Motor neuron (in vitro differentiated cells): ENCODE results near the gene PFKFB3. TPM values are rescaled to one million over a fixed set of nuclear protein-coding genes. Genes with fewer than 3 reads are reported as not detected.

ENCODE experiments used
- ATAC-seq, 8 experiments: fragments of 200-7000 bp; cut with Tn5 transposase; replicated peaks in 6 of 8; 2 replicates each; pipeline ENCODE4 v1.8.0; 2021; ENCODE audit warnings: mild to moderate bottlenecking in 8 of 8, moderate library complexity in 8 of 8
- H3K27ac ChIP-seq, 2 donors: fragments of 250-450 bp; sonication (Bioruptor Pico); 2 replicates each; pipeline ENCODE4 v1.9.0; 2021; ENCODE audit warnings: antibody characterized with exemption in 2 of 2, mild to moderate bottlenecking in 2 of 2, moderate library complexity in 1 of 2
- H3K4me1 ChIP-seq, 2 donors: fragments of 250-450 bp; sonication (Bioruptor Pico); replicated peaks in 1 of 2; 2 replicates each; pipeline ENCODE4 v1.6.1; 2021; ENCODE audit warnings: antibody characterized with exemption in 2 of 2, mild to moderate bottlenecking in 2 of 2, moderate library complexity in 1 of 2
- H3K4me3 ChIP-seq, 5 donors: fragments of 250-450 bp; sonication (Bioruptor Pico); 2 replicates each; pipeline ENCODE4 v1.9.0; 2021; ENCODE audit warnings: antibody characterized with exemption in 5 of 5, mild to moderate bottlenecking in 5 of 5, moderate library complexity in 4 of 5
- WGBS, 10 experiments: fragments of 450-650 bp; shearing (Covaris generic); methylation state at CpG; one replicate each; pipeline ENCODE4 v1.0.0; 2022; 5-methylcytosine and 5-hydroxymethylcytosine counted together
- in situ Hi-C, 9 experiments: fragments of 400-800 bp; cut with MboI; loops; one replicate each; pipeline ENCODE4 v1.15.0; 2021; ENCODE audit warnings: low sequenced_read_pairs in 9 of 9, low pct_unique_long_range_greater_than_20kb in 2 of 9; ENCODE audit not compliant: unreplicated experiment in 9 of 9
- total RNA-seq, 8 experiments: library from RNA; unstranded; fragments of 300-600 nt; gene quantifications; 2 replicates each; pipeline versions ENCODE4 v1.2.3 to v1.2.4, GENCODE V29; 2022

The PFKFB3 gene
- total RNA-seq, 8 experiments from 2014 or later, result 32.4 to 80.6 (median 46.6) TPM

GRCh38 chr10:6208799-6209235, 6.1 kb downstream of the PFKFB3 start:
- in situ Hi-C loops, result loop anchor here in 2 of 9 experiments (10.0 to 25.0 kb wide), 2 partner anchors 178 to 186 kb away; no protein-coding TSS in a partner anchor
- peak in 1 of 8 experiments; percentile 2 for ATAC-seq
- peaks cover 38 to 44% of the 10 kb centered on the region in 2 donors for H3K4me1 ChIP-seq
- 50 to 97% (median 78%) methylated on average over 2 to 6 of the region's 12 CpGs; no CpG with 5 or more reads in 3 of the 10 experiments for WGBS, 10 experiments
- H3K27ac ChIP-seq, result no peak overlapping the region
- no peak overlapping the region for H3K4me3 ChIP-seq

GRCh38 chr10:6211341-6211670, 8.6 kb downstream of the PFKFB3 start:
- 65 to 96% (median 80%) methylated on average over 1 to 6 of the region's 6 CpGs; no CpG with 5 or more reads in 3 of the 10 experiments for WGBS, 10 experiments
- peak in 3 of 8 experiments; percentile 2 to 20 (median 10) for ATAC-seq
- peaks cover 28% of the 10 kb centered on the region in 2 donors for H3K4me1 ChIP-seq
- no peak overlapping the region for H3K4me3 ChIP-seq
- peak overlapping the region in 1 of 2 donors; percentile 16 for H3K27ac ChIP-seq
- in situ Hi-C loops, result loop anchor here in 1 of 9 experiments (25.0 kb wide), 1 partner anchor 176 kb away; no protein-coding TSS in a partner anchor

- in situ Hi-C loops, result loop anchor here in 1 of 9 experiments (25.0 kb wide), 1 partner anchor 175 kb away; no protein-coding TSS in a partner anchor
- Histone ChIP-seq H3K27ac (peak overlapping the region; percentile 7 to 34), H3K4me1 (peaks cover 28% of the 10 kb centered on the region in 2 donors), H3K4me3 (no peak overlapping the region)
- peak; percentile 51 to 82 (median 74) for ATAC-seq
- 33 to 100% (median 56%) methylated on average over 1 to 14 of the region's 30 CpGs; no CpG with 5 or more reads in 4 of the 10 experiments for WGBS, 10 experiments
Measured at GRCh38 chr10:6211671-6212635, 9.2 kb downstream of the PFKFB3 start.

GRCh38 chr10:6212806-6213205, 10.1 kb downstream of the PFKFB3 start:
- WGBS, 10 experiments, result 100% methylated on average over 1 of the region's 3 CpGs; no CpG with 5 or more reads in 9 of the 10 experiments
- in situ Hi-C loops, result loop anchor here in 1 of 9 experiments (25.0 kb wide), 1 partner anchor 174 kb away; no protein-coding TSS in a partner anchor
- Histone ChIP-seq H3K4me1 (peaks cover 24 to 28% of the 10 kb centered on the region in 2 donors), H3K4me3 (no peak overlapping the region), H3K27ac (no peak overlapping the region)
- no peak for ATAC-seq

- ATAC-seq, result no peak
- no peak overlapping the region for H3K27ac ChIP-seq
- no peak overlapping the region for H3K4me3 ChIP-seq
- in situ Hi-C loops, result loop anchor here in 1 of 9 experiments (25.0 kb wide), 1 partner anchor 174 kb away; no protein-coding TSS in a partner anchor
- 97 to 100% (median 100%) methylated on average over 1 to 7 of the region's 17 CpGs; no CpG with 5 or more reads in 5 of the 10 experiments for WGBS, 10 experiments
- peaks cover 18 to 28% of the 10 kb centered on the region in 2 donors for H3K4me1 ChIP-seq
Measured at GRCh38 chr10:6213257-6213905, 10.6 kb downstream of the PFKFB3 start.

GRCh38 chr10:6213908-6214307, 11.2 kb downstream of the PFKFB3 start:
- no peak for ATAC-seq
- H3K4me3 ChIP-seq, result no peak overlapping the region
- in situ Hi-C loops, result loop anchor here in 1 of 9 experiments (25.0 kb wide), 1 partner anchor 173 kb away; no protein-coding TSS in a partner anchor
- WGBS, 10 experiments, result 100% methylated on average over 1 to 2 of the region's 5 CpGs; no CpG with 5 or more reads in 5 of the 10 experiments
- H3K27ac ChIP-seq, result no peak overlapping the region
- H3K4me1 ChIP-seq, result peaks cover 13 to 22% of the 10 kb centered on the region in 2 donors

GRCh38 chr10:6214612-6215011, 11.9 kb downstream of the PFKFB3 start:
- H3K4me1 ChIP-seq, result peaks cover 13 to 15% of the 10 kb centered on the region in 2 donors
- no peak overlapping the region for H3K27ac ChIP-seq
- ATAC-seq, result no peak
- H3K4me3 ChIP-seq, result no peak overlapping the region
- in situ Hi-C loops, result loop anchor here in 1 of 9 experiments (25.0 kb wide), 1 partner anchor 173 kb away; no protein-coding TSS in a partner anchor
- WGBS, 10 experiments, result 89 to 100% (median 100%) methylated on average over 1 to 5 of the region's 7 CpGs; no CpG with 5 or more reads in 3 of the 10 experiments

GRCh38 chr10:6215241-6215640, 12.5 kb downstream of the PFKFB3 start:
- ATAC-seq, result peak in 1 of 8 experiments; percentile 14
- WGBS, 10 experiments, result 97 to 100% (median 100%) methylated on average over 1 to 6 of the region's 19 CpGs; no CpG with 5 or more reads in 4 of the 10 experiments
- H3K4me1 ChIP-seq, result peaks cover 13 to 15% of the 10 kb centered on the region in 2 donors
- no peak overlapping the region for H3K4me3 ChIP-seq
- in situ Hi-C loops, result loop anchor here in 1 of 9 experiments (25.0 kb wide), 1 partner anchor 172 kb away; no protein-coding TSS in a partner anchor
- no peak overlapping the region for H3K27ac ChIP-seq

- peak in 2 of 8 experiments; percentile 6 to 13 for ATAC-seq
- Histone ChIP-seq H3K4me3 (no peak overlapping the region), H3K4me1 (peaks cover 12 to 15% of the 10 kb centered on the region in 2 donors), H3K27ac (no peak overlapping the region)
- WGBS, 10 experiments, result 87 to 100% (median 95%) methylated on average over 1 to 10 of the region's 24 CpGs; no CpG with 5 or more reads in 5 of the 10 experiments
- in situ Hi-C loops, result loop anchor here in 1 of 9 experiments (25.0 kb wide), 1 partner anchor 171 kb away; no protein-coding TSS in a partner anchor
Measured at GRCh38 chr10:6215683-6216484, 13.2 kb downstream of the PFKFB3 start.

GRCh38 chr10:6216916-6217315, 14.2 kb downstream of the PFKFB3 start:
- Histone ChIP-seq H3K4me3 (no peak overlapping the region), H3K4me1 (peaks cover 1 to 5% of the 10 kb centered on the region in 2 donors), H3K27ac (no peak overlapping the region)
- in situ Hi-C loops, result loop anchor here in 1 of 9 experiments (25.0 kb wide), 1 partner anchor 170 kb away; no protein-coding TSS in a partner anchor
- WGBS, 10 experiments, result 67 to 100% (median 84%) methylated on average over 1 to 5 of the region's 20 CpGs; no CpG with 5 or more reads in 5 of the 10 experiments
- ATAC-seq, result no peak

- Histone ChIP-seq H3K27ac (no peak overlapping the region), H3K4me3 (no peak overlapping the region), H3K4me1 (no peaks in the 10 kb centered on the region)
- in situ Hi-C loops, result loop anchor here in 1 of 9 experiments (25.0 kb wide), 1 partner anchor 170 kb away; no protein-coding TSS in a partner anchor
- WGBS, 10 experiments, result 75 to 100% (median 93%) methylated on average over 1 to 3 of the region's 3 CpGs; no CpG with 5 or more reads in 3 of the 10 experiments
- ATAC-seq, result no peak
Measured at GRCh38 chr10:6217611-6218010, 14.9 kb downstream of the PFKFB3 start.
